Stimulated activated CD4-positive, alpha-beta T cell treated with anti-CD3 and anti-CD28 coated beads, Interleukin-1b, Interleukin-23, amount 100 ng/mL, for 24 hours (primary cell): Measurements from ENCODE around the gene ATP1B3.
"Not testable (repeated sequence)": the region's sequence is repeated elsewhere in the genome, so short reads cannot be mapped to it uniquely, and the experiment has no call there.

Source experiments
- DNase-seq, 4 experiments: peaks; one replicate each; pipeline ENCODE4 v3.0.0-alpha.2; 2020; ENCODE audit warnings: low read depth in 4 of 4, low spot score in 1 of 4

Gene ATP1B3

GRCh38 chr3:141860086-141860669 is 16.3 kb upstream of the ATP1B3 start:
- DNase-seq: no peak

GRCh38 chr3:141860766-141861513 is 15.5 kb upstream of the ATP1B3 start:
- no peak for DNase-seq

- no peak for DNase-seq
These were observed 14.1 kb upstream of the ATP1B3 start for GRCh38 chr3:141862279-141862816.

GRCh38 chr3:141863491-141863890 is 13.0 kb upstream of the ATP1B3 start:
- no peak for DNase-seq

GRCh38 chr3:141864281-141864970 is 12.0 kb upstream of the ATP1B3 start:
- no peak for DNase-seq

GRCh38 chr3:141865101-141865500 is 11.3 kb upstream of the ATP1B3 start:
- DNase-seq: no peak

- no peak for DNase-seq
These were observed 6.3 kb upstream of the ATP1B3 start for GRCh38 chr3:141870091-141870687.

GRCh38 chr3:141875374-141875892 is 1.0 kb upstream of the ATP1B3 start:
- peak; percentile 53 to 79 (median 75) for DNase-seq

GRCh38 chr3:141875893-141876380 is 506 bp upstream of the ATP1B3 start:
- peak in 1 of 4 experiments; percentile 44 for DNase-seq

- peak; percentile 38 to 61 (median 49) for DNase-seq
These were observed 613 bp downstream of the ATP1B3 start for GRCh38 chr3:141876891-141877621.

- DNase-seq: no peak
These were observed 1.5 kb downstream of the ATP1B3 start for GRCh38 chr3:141877911-141878310.

- no peak for DNase-seq
These were observed 1.9 kb downstream of the ATP1B3 start for GRCh38 chr3:141878326-141878725.

GRCh38 chr3:141878817-141879216 is 2.4 kb downstream of the ATP1B3 start:
- DNase-seq: no peak

- no peak for DNase-seq
These were observed 5.3 kb downstream of the ATP1B3 start for GRCh38 chr3:141881702-141882101.

- DNase-seq: no peak
These were observed 10.6 kb downstream of the ATP1B3 start for GRCh38 chr3:141887051-141887450.

- DNase-seq: not testable (repeated sequence)
These were observed 12.1 kb downstream of the ATP1B3 start for GRCh38 chr3:141888548-141888947.

GRCh38 chr3:141894524-141895176 is 18.2 kb downstream of the ATP1B3 start:
- DNase-seq: no peak

- no peak for DNase-seq
These were observed 19.3 kb downstream of the ATP1B3 start for GRCh38 chr3:141895731-141896130.

GRCh38 chr3:141898908-141899307 is 22.5 kb downstream of the ATP1B3 start:
- DNase-seq: no peak

GRCh38 chr3:141900343-141900742 is 23.9 kb downstream of the ATP1B3 start:
- no peak for DNase-seq
